ENCODE measurements around the gene MYBPC3. TPM values are rescaled to one million over a fixed set of nuclear protein-coding genes. Genes with fewer than 3 reads are reported as not detected.

MYBPC3 gene
- polyA plus RNA-seq, 4 donors = 0.03 to 5.4 (median 0.04) TPM; not detected in 1

GRCh38 chr11:47394322-47395222, 42.1 kb upstream of the MYBPC3 start:
- WGBS, 3 donors = 66 to 82% (median 69%) methylated on average over 37 to 39 of the region's 39 CpGs
- H3K9me3 ChIP-seq (ENCODE audit: control insufficient read depth in 2 of 2, insufficient read depth in 1 of 2, low read depth in 1 of 2, low read length in 1 of 2) = no peaks in the 10 kb centered on the region
- peak overlapping the region; percentile 42 to 78 (median 63) for H3K27ac ChIP-seq (ENCODE audit: low read depth in 1 of 3, low read length in 2 of 3)
- no peak overlapping the region for H3K4me3 ChIP-seq (ENCODE audit: low read depth in 1 of 3, low read length in 3 of 3)
- no peaks in the 10 kb centered on the region for H3K36me3 ChIP-seq (ENCODE audit: control insufficient read depth in 3 of 3, insufficient read depth in 2 of 3, low read depth in 1 of 3, low read length in 3 of 3)
- H3K4me1 ChIP-seq (ENCODE audit: control insufficient read depth in 3 of 3, insufficient read depth in 2 of 3, low read depth in 1 of 3, low read length in 2 of 3) = peaks cover 0 to 3% (median under 1%) of the 10 kb centered on the region in 3 donors
- no peak for DNase-seq
- H3K27me3 ChIP-seq (ENCODE audit: control insufficient read depth in 3 of 3, insufficient read depth in 3 of 3, low read length in 3 of 3) = no peaks in the 10 kb centered on the region
- FAIRE-seq = no peak

GRCh38 chr11:47394050-47394321, 41.5 kb upstream of the MYBPC3 start:
- Histone ChIP-seq H3K4me3 (ENCODE audit: low read depth in 1 of 3, low read length in 3 of 3) (no peak overlapping the region), H3K9me3 (ENCODE audit: control insufficient read depth in 2 of 2, insufficient read depth in 1 of 2, low read depth in 1 of 2, low read length in 1 of 2) (no peaks in the 10 kb centered on the region), H3K27ac (ENCODE audit: low read depth in 1 of 3, low read length in 2 of 3) (peak overlapping the region in 2 of 3 donors; percentile 13 to 78), H3K36me3 (ENCODE audit: control insufficient read depth in 3 of 3, insufficient read depth in 2 of 3, low read depth in 1 of 3, low read length in 3 of 3) (no peaks in the 10 kb centered on the region), H3K27me3 (ENCODE audit: control insufficient read depth in 3 of 3, insufficient read depth in 3 of 3, low read length in 3 of 3) (no peaks in the 10 kb centered on the region), H3K4me1 (ENCODE audit: control insufficient read depth in 3 of 3, insufficient read depth in 2 of 3, low read depth in 1 of 3, low read length in 2 of 3) (peaks cover 0 to 3% (median 0%) of the 10 kb centered on the region in 3 donors)
- DNase-seq (no peak), FAIRE-seq (no peak)
- WGBS, 3 donors = 80 to 85% (median 83%) methylated on average over 9 of the region's 9 CpGs

- WGBS, 3 donors = 63 to 85% (median 83%) methylated on average over 19 to 20 of the region's 20 CpGs
Observed at GRCh38 chr11:47393163-47394049, 40.9 kb upstream of the MYBPC3 start.

GRCh38 chr11:47392546-47393162, 40.2 kb upstream of the MYBPC3 start:
- Histone ChIP-seq H3K36me3 (ENCODE audit: control insufficient read depth in 3 of 3, insufficient read depth in 2 of 3, low read depth in 1 of 3, low read length in 3 of 3) (no peaks in the 10 kb centered on the region), H3K27ac (ENCODE audit: low read depth in 1 of 3, low read length in 2 of 3) (peak overlapping the region in 2 of 3 donors; percentile 12 to 71), H3K9me3 (ENCODE audit: control insufficient read depth in 2 of 2, insufficient read depth in 1 of 2, low read depth in 1 of 2, low read length in 1 of 2) (no peaks in the 10 kb centered on the region), H3K4me3 (ENCODE audit: low read depth in 1 of 3, low read length in 3 of 3) (no peak overlapping the region), H3K27me3 (ENCODE audit: control insufficient read depth in 3 of 3, insufficient read depth in 3 of 3, low read length in 3 of 3) (no peaks in the 10 kb centered on the region), H3K4me1 (ENCODE audit: control insufficient read depth in 3 of 3, insufficient read depth in 2 of 3, low read depth in 1 of 3, low read length in 2 of 3) (peaks cover 0 to 11% (median 0%) of the 10 kb centered on the region in 3 donors)
- no peak for FAIRE-seq
- WGBS, 3 donors = 80 to 90% (median 83%) methylated on average over 14 of the region's 14 CpGs
- no peak for DNase-seq

More at GRCh38 chr11:47393163-47394049, 40.9 kb upstream of the MYBPC3 start:
- Histone ChIP-seq H3K27me3 (ENCODE audit: control insufficient read depth in 3 of 3, insufficient read depth in 3 of 3, low read length in 3 of 3) (no peaks in the 10 kb centered on the region), H3K27ac (ENCODE audit: low read depth in 1 of 3, low read length in 2 of 3) (peak overlapping the region; percentile 13 to 78 (median 13)), H3K9me3 (ENCODE audit: control insufficient read depth in 2 of 2, insufficient read depth in 1 of 2, low read depth in 1 of 2, low read length in 1 of 2) (no peaks in the 10 kb centered on the region), H3K4me3 (ENCODE audit: low read depth in 1 of 3, low read length in 3 of 3) (no peak overlapping the region), H3K4me1 (ENCODE audit: control insufficient read depth in 3 of 3, insufficient read depth in 2 of 3, low read depth in 1 of 3, low read length in 2 of 3) (peaks cover 0 to 5% (median 0%) of the 10 kb centered on the region in 3 donors), H3K36me3 (ENCODE audit: control insufficient read depth in 3 of 3, insufficient read depth in 2 of 3, low read depth in 1 of 3, low read length in 3 of 3) (no peaks in the 10 kb centered on the region)
- no peak for DNase-seq
- FAIRE-seq = no peak

GRCh38 chr11:47391711-47392432, 39.4 kb upstream of the MYBPC3 start:
- DNase-seq = no peak
- Histone ChIP-seq H3K27ac (ENCODE audit: low read depth in 1 of 3, low read length in 2 of 3) (peak overlapping the region in 1 of 3 donors; percentile 71), H3K36me3 (ENCODE audit: control insufficient read depth in 3 of 3, insufficient read depth in 2 of 3, low read depth in 1 of 3, low read length in 3 of 3) (no peaks in the 10 kb centered on the region), H3K4me3 (ENCODE audit: low read depth in 1 of 3, low read length in 3 of 3) (no peak overlapping the region), H3K9me3 (ENCODE audit: control insufficient read depth in 2 of 2, insufficient read depth in 1 of 2, low read depth in 1 of 2, low read length in 1 of 2) (no peaks in the 10 kb centered on the region), H3K27me3 (ENCODE audit: control insufficient read depth in 3 of 3, insufficient read depth in 3 of 3, low read length in 3 of 3) (no peaks in the 10 kb centered on the region), H3K4me1 (ENCODE audit: control insufficient read depth in 3 of 3, insufficient read depth in 2 of 3, low read depth in 1 of 3, low read length in 2 of 3) (peaks cover 0 to 11% (median 0%) of the 10 kb centered on the region in 3 donors)
- WGBS, 3 donors = 85 to 90% (median 89%) methylated on average over 15 to 16 of the region's 16 CpGs
- no peak for FAIRE-seq

- no peak for FAIRE-seq
- Histone ChIP-seq H3K27me3 (ENCODE audit: control insufficient read depth in 3 of 3, insufficient read depth in 3 of 3, low read length in 3 of 3) (no peaks in the 10 kb centered on the region), H3K36me3 (ENCODE audit: control insufficient read depth in 3 of 3, insufficient read depth in 2 of 3, low read depth in 1 of 3, low read length in 3 of 3) (no peaks in the 10 kb centered on the region), H3K9me3 (ENCODE audit: control insufficient read depth in 2 of 2, insufficient read depth in 1 of 2, low read depth in 1 of 2, low read length in 1 of 2) (no peaks in the 10 kb centered on the region), H3K4me1 (ENCODE audit: control insufficient read depth in 3 of 3, insufficient read depth in 2 of 3, low read depth in 1 of 3, low read length in 2 of 3) (peaks cover 0 to 11% (median 0%) of the 10 kb centered on the region in 3 donors), H3K4me3 (ENCODE audit: low read depth in 1 of 3, low read length in 3 of 3) (no peak overlapping the region), H3K27ac (ENCODE audit: low read depth in 1 of 3, low read length in 2 of 3) (peak overlapping the region in 1 of 3 donors; percentile 65)
- WGBS, 3 donors = 86 to 92% (median 86%) methylated on average over 11 of the region's 11 CpGs
- DNase-seq = no peak
Observed at GRCh38 chr11:47391077-47391583, 38.6 kb upstream of the MYBPC3 start.

- H3K4me3 ChIP-seq (ENCODE audit: low read depth in 1 of 3, low read length in 3 of 3) = no peak overlapping the region
- H3K36me3 ChIP-seq (ENCODE audit: control insufficient read depth in 3 of 3, insufficient read depth in 2 of 3, low read depth in 1 of 3, low read length in 3 of 3) = no peaks in the 10 kb centered on the region
- no peak for DNase-seq
- H3K27ac ChIP-seq (ENCODE audit: low read depth in 1 of 3, low read length in 2 of 3) = peak overlapping the region in 1 of 3 donors; percentile 65
- no peak for FAIRE-seq
- H3K4me1 ChIP-seq (ENCODE audit: control insufficient read depth in 3 of 3, insufficient read depth in 2 of 3, low read depth in 1 of 3, low read length in 2 of 3) = peaks cover 0 to 11% (median 0%) of the 10 kb centered on the region in 3 donors
- no peaks in the 10 kb centered on the region for H3K9me3 ChIP-seq (ENCODE audit: control insufficient read depth in 2 of 2, insufficient read depth in 1 of 2, low read depth in 1 of 2, low read length in 1 of 2)
- WGBS, 3 donors = 95 to 97% (median 96%) methylated on average over 6 of the region's 6 CpGs
- H3K27me3 ChIP-seq (ENCODE audit: control insufficient read depth in 3 of 3, insufficient read depth in 3 of 3, low read length in 3 of 3) = no peaks in the 10 kb centered on the region
Observed at GRCh38 chr11:47390422-47390760, 37.9 kb upstream of the MYBPC3 start.

Measured in small intestine (tissue), 7 donors.